A549 (cell line): ENCODE data around the gene CAMK2N2. TPM values are rescaled to one million over a fixed set of nuclear protein-coding genes. Genes with fewer than 3 reads are reported as not detected.

ENCODE experiments used
- ATAC-seq, 2 experiments: fragments of 200-7000 bp in 1 of 2; fragments of >200 bp in 1 of 2; cut with Nextera tagmentation in 1 of 2; cut with Tn5 transposase in 1 of 2; 3 replicates each; pipeline versions ENCODE4 v1.8.0 to v1.9.1; 2018 to 2020; ENCODE audit warnings: mild to moderate bottlenecking in 1 of 2, moderate library complexity in 1 of 2
- CTCF ChIA-PET: fragments of 300-600 bp; sonication (Branson Sonifier 250); formaldehyde crosslinking; extraction: SDS; loops from one replicate; lab custom pipeline; 2021; ENCODE audit warnings: antibody characterized with exemption, inconsistent platforms; lab: Yijun Ruan, JAX
- POLR2A ChIA-PET: fragments of 350-600 bp; formaldehyde crosslinking; extraction: SDS; loops from one replicate; lab custom pipeline; 2021; ENCODE audit warnings: antibody characterized with exemption, inconsistent platforms; lab: Yijun Ruan, JAX
- DNase-seq, 2 experiments: peaks; one replicate each; pipeline versions ENCODE4 v3.0.0 to v3.0.0-alpha.2; 2011 to 2016; ENCODE audit warnings: low read depth in 1 of 2, low spot score in 1 of 2
- FAIRE-seq: peaks from 2 replicates; lab custom pipeline; 2011; peaks lifted over from hg19 to GRCh38; lab: Jason Lieb, UNC
- H3K27ac ChIP-seq, 2 experiments: fragments of >200 bp; sonication (Bioruptor Twin); formaldehyde crosslinking; 3 replicates each; pipeline ENCODE4 v1.5.1; 2016 to 2017
- H3K4me1 ChIP-seq: fragments of >200 bp; sonication (Bioruptor Twin); formaldehyde crosslinking; 3 replicates; pipeline ENCODE4 v1.6.1; 2016
- H3K4me2 ChIP-seq: fragments of >200 bp; sonication (Bioruptor Twin); formaldehyde crosslinking; 3 replicates; pipeline ENCODE4 v1.6.1; 2016
- H3K4me3 ChIP-seq: fragments of >200 bp; sonication (Bioruptor Twin); formaldehyde crosslinking; 3 replicates; pipeline ENCODE4 v1.5.1; 2016
- H3K9me3 ChIP-seq: fragments of >200 bp; sonication (Bioruptor Twin); formaldehyde crosslinking; 3 replicates; pipeline ENCODE4 v1.6.1; 2016
- CBX2 ChIP-seq: fragments of 200-600 bp; sonication (generic); IDR thresholded peaks from 2 replicates; pipeline ENCODE4 v1.6.1; 2016; ENCODE audit warnings: low read depth, mild to moderate bottlenecking, borderline replicate concordance
- CHD2 ChIP-seq: fragments of 150-350 bp; IDR thresholded peaks from 2 replicates; pipeline ENCODE4 v1.6.1; 2014; ENCODE audit warnings: low read length; ENCODE audit not compliant: partially characterized antibody
- EHF ChIP-seq: fragments of 250-450 bp; sonication (Bioruptor Pico); IDR thresholded peaks from 2 replicates; pipeline ENCODE4 v1.5.0; 2020; ENCODE audit warnings: mild to moderate bottlenecking
- EP300 ChIP-seq, 2 experiments: fragments of >200 bp; sonication (Bioruptor Twin); formaldehyde crosslinking; IDR thresholded peaks; 2 replicates in 1 of 2; 3 replicates in 1 of 2; pipeline ENCODE4 v1.6.1; 2016 to 2017
- FOSL2 ChIP-seq, 2 experiments: fragments of 450-650 bp in 1 of 2; fragments of >200 bp in 1 of 2; sonication (Bioruptor Twin) in 1 of 2; formaldehyde crosslinking; IDR thresholded peaks; 2 replicates each; pipeline versions ENCODE4 v1.5.0 to v1.6.1; 2016 to 2020; ENCODE audit warnings: mild to moderate bottlenecking in 1 of 2, moderate library complexity in 1 of 2
- HDAC2 ChIP-seq: fragments of 200-600 bp; sonication (generic); IDR thresholded peaks from 2 replicates; pipeline ENCODE4 v1.6.1; 2016
- HOXA7 ChIP-seq: fragments of 250-450 bp; sonication (Bioruptor Pico); IDR thresholded peaks from 2 replicates; pipeline ENCODE4 v1.5.0; 2020; ENCODE audit warnings: mild to moderate bottlenecking, moderate library complexity
- KDM1A ChIP-seq: fragments of 200-600 bp; sonication (generic); IDR thresholded peaks from 2 replicates; pipeline ENCODE4 v1.6.1; 2016; ENCODE audit warnings: low read depth, mild to moderate bottlenecking
- MYC ChIP-seq: IDR thresholded peaks from 2 replicates; pipeline ENCODE4 v1.6.1; 2012; ENCODE audit warnings: mild to moderate bottlenecking, inconsistent platforms, low read length, improper control_type of control experiment, borderline replicate concordance
- PBX3 ChIP-seq: IDR thresholded peaks from 2 replicates; pipeline ENCODE4 v1.6.1; 2012
- PHF8 ChIP-seq: fragments of 200-600 bp; sonication (generic); IDR thresholded peaks from 2 replicates; pipeline ENCODE4 v1.6.1; 2016; ENCODE audit warnings: low read depth, mild to moderate bottlenecking, antibody characterized with exemption, moderate library complexity, borderline replicate concordance
- POLR2AphosphoS2 ChIP-seq: conservative IDR thresholded peaks from 2 replicates; pipeline ENCODE4 v1.6.1; 2012; ENCODE audit warnings: low read length, improper control_type of control experiment, inconsistent platforms
- RCOR1 ChIP-seq: fragments of 150-350 bp; IDR thresholded peaks from 2 replicates; pipeline ENCODE4 v1.6.1; 2014; ENCODE audit warnings: antibody characterized with exemption, low read length, low read depth
- TFCP2L1 ChIP-seq: fragments of 250-450 bp; sonication (Bioruptor Pico); IDR thresholded peaks from 2 replicates; pipeline ENCODE4 v1.5.0; 2021; ENCODE audit warnings: mild to moderate bottlenecking
- ZNF302 ChIP-seq: fragments of 250-450 bp; sonication (Bioruptor Pico); IDR thresholded peaks from 2 replicates; pipeline ENCODE4 v1.9.0; 2021; ENCODE audit warnings: inconsistent platforms, mild to moderate bottlenecking, moderate library complexity
- WGBS: methylation state at CpG from one replicate; pipeline ENCODE4 v1.1.6; 2017; ENCODE audit errors: missing lambda C conversion rate; 5-methylcytosine and 5-hydroxymethylcytosine counted together
- polyA plus RNA-seq, 4 experiments: library from polyadenylated mRNA; depleted of rRNA in 3 of 4; stranded (reverse); fragments of >200 nt; fragmentation: RNase III in 1 of 4; extraction: RNeasy Plus Mini Kit Qiagen cat#74134 plus additional on column Dnase treatment in 1 of 4; gene quantifications; 2 replicates in 3 of 4; 3 replicates in 1 of 4; pipeline ENCODE4 v1.2.3, GENCODE V29; 2011 to 2017
- TF ChIP-seq, protein P1 (sequence below): fragments of 200-600 bp; sonication (generic); IDR thresholded peaks from 2 replicates; pipeline ENCODE4 v1.6.1; 2016; ENCODE audit warnings: antibody characterized with exemption, mild to moderate bottlenecking, moderate library complexity
- TF ChIP-seq, protein P2 (sequence below): fragments of 150-350 bp; IDR thresholded peaks from 2 replicates; pipeline ENCODE4 v1.6.1; 2014; ENCODE audit warnings: low read depth, mild to moderate bottlenecking, low read length
- TF ChIP-seq, protein P3 (sequence below): fragments of >200 bp; sonication (Bioruptor Twin); formaldehyde crosslinking; IDR thresholded peaks from 3 replicates; pipeline ENCODE4 v1.5.1; 2016

CAMK2N2 gene
- polyA plus RNA-seq, 2 of the 4 experiments (the other 2 are of a cell fraction), result 0.05 to 0.71 TPM

DNA sequence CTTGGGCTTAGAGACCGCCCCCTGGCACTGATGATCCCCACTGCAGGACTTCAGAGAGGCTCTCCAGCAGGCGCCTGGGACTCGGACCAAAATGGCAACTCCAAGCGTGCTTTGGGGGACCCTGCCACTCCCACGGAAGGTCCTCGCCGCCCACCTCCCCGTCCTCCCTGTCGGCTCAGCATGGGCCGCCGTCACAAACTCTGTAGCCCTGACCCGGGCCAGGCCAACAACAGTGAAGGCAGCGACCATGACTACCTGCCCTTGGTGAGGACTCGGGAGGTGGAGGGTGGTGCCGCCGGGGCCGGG, 20.3 kb downstream of the CAMK2N2 start:
- POLR2A ChIA-PET, result no interaction called here
- ATAC-seq (no peak; a peak in 1 of 6 replicates), DNase-seq (no peak), FAIRE-seq (no peak)
- H3K9me3 ChIP-seq, result no peaks in the 10 kb centered on the region
- no peak for TF ChIP-seq MYC
- TF ChIP-seq RCOR1, result no peak
- no peak for TF ChIP-seq ZNF302
- TF ChIP-seq PBX3, result no peak
- no peak for TF ChIP-seq PHF8
- TF ChIP-seq FOSL2 (IDR thresholded peaks at IDR 0.05), result no peak
- no peak for TF ChIP-seq FOSL2 (CRISPR knock-in tag; IDR thresholded peaks at IDR 0.05)
- no peak overlapping the region for H3K4me3 ChIP-seq
- H3K4me1 ChIP-seq, result no peaks in the 10 kb centered on the region
- CTCF ChIA-PET, result interaction anchor here (1.0 to 5.3 kb wide), 4 partner anchors 13 to 345 kb away, joined by 3 to 44 read pairs (median 5); partner anchors contain the start of gene VWA5B2
- 100% methylated on average over 4 of the region's 17 CpGs for WGBS
- H3K4me2 ChIP-seq, result no peak overlapping the region
- no peak overlapping the region for H3K27ac ChIP-seq

DNA sequence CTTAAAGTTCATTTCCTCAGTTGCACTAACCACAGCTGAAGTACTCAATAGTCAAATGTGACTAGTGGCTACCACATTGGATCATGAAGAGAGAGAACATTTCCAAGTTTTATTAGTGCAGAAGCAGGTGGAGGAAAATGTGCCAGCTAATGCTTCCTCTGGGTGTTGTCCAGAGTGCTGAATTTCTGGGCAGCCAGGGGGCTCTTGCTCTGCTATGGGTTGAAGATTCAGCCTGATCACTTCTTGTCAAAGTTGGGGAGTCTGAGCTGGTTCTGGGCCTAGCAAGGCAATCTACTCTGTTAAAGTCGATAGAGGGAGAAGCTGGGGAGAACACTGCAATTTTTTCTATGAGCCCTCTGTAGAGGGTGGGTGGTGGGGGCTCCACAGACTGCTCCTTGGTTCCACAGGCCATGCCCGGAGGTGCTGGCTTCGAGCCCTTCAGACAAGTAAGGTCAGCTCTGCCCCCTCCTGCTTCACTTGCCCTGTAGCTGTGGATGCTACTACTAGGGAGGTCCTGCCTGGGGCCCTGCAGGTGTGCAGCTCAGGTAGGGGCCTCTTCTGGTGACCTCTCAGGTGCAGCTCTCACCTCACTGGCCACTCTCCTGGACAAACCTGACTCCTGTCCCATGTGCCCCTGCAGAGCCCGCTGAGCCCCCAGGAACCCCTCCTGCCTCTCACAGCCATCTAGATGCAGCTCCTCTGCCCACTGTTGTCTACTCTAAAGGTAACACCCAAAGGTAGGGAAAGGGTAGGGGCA, 20.8 kb downstream of the CAMK2N2 start:
- H3K4me1 ChIP-seq, result no peaks in the 10 kb centered on the region
- FAIRE-seq (no peak), DNase-seq (no peak), ATAC-seq (peak; percentile 33 to 53; a peak in 4 of 6 replicates)
- no peaks in the 10 kb centered on the region for H3K9me3 ChIP-seq
- H3K4me3 ChIP-seq, result no peak overlapping the region
- WGBS, result 50% methylated on average over 2 of the region's 4 CpGs
- CTCF ChIA-PET, result interaction anchor here (0.7 to 5.3 kb wide), 5 partner anchors 12 to 345 kb away, joined by 3 to 44 read pairs (median 4); partner anchors contain the start of gene VWA5B2
- no peak overlapping the region for H3K27ac ChIP-seq
- no peak for TF ChIP-seq EHF (CRISPR knock-in tag)
- TF ChIP-seq, protein P1, sequence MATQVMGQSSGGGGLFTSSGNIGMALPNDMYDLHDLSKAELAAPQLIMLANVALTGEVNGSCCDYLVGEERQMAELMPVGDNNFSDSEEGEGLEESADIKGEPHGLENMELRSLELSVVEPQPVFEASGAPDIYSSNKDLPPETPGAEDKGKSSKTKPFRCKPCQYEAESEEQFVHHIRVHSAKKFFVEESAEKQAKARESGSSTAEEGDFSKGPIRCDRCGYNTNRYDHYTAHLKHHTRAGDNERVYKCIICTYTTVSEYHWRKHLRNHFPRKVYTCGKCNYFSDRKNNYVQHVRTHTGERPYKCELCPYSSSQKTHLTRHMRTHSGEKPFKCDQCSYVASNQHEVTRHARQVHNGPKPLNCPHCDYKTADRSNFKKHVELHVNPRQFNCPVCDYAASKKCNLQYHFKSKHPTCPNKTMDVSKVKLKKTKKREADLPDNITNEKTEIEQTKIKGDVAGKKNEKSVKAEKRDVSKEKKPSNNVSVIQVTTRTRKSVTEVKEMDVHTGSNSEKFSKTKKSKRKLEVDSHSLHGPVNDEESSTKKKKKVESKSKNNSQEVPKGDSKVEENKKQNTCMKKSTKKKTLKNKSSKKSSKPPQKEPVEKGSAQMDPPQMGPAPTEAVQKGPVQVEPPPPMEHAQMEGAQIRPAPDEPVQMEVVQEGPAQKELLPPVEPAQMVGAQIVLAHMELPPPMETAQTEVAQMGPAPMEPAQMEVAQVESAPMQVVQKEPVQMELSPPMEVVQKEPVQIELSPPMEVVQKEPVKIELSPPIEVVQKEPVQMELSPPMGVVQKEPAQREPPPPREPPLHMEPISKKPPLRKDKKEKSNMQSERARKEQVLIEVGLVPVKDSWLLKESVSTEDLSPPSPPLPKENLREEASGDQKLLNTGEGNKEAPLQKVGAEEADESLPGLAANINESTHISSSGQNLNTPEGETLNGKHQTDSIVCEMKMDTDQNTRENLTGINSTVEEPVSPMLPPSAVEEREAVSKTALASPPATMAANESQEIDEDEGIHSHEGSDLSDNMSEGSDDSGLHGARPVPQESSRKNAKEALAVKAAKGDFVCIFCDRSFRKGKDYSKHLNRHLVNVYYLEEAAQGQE, result peak; percentile 88
- TF ChIP-seq TFCP2L1 (CRISPR knock-in tag), result no peak
- TF ChIP-seq, all 56 proteins: peak for 1
- no peak overlapping the region for H3K4me2 ChIP-seq
- POLR2A ChIA-PET, result no interaction called here

DNA sequence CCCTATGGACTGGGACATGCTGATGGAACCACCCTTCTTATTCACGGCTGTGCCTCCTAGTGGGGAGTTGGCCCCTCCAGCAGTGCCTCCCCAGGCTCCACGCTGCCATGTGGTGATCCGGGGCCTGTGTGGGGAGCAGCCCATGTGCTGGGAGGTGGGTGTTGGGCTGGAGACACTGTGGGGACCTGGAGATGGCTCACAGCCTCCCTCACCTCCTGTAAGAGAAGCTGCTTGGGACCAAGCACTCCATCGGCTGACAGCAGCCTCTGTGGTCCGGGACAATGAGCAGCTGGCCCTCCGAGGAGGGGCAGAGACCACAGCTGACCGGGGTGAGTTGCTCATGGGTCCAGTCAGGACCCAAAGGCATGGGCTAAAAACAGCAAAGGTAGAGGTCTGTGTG, 21.6 kb downstream of the CAMK2N2 start:
- no peaks in the 10 kb centered on the region for H3K9me3 ChIP-seq
- WGBS, result 89% methylated on average over 5 of the region's 7 CpGs
- CTCF ChIA-PET, result interaction anchor here (1.5 to 5.3 kb wide), 5 partner anchors 10 to 344 kb away, joined by 3 to 44 read pairs (median 7); partner anchors contain the start of genes EEF1AKMT4 and VWA5B2
- ATAC-seq (no peak), DNase-seq (no peak), FAIRE-seq (no peak)
- POLR2A ChIA-PET, result no interaction called here
- H3K27ac ChIP-seq, result no peak overlapping the region
- H3K4me3 ChIP-seq, result no peak overlapping the region
- no peak for TF ChIP-seq KDM1A
- TF ChIP-seq, protein P2, sequence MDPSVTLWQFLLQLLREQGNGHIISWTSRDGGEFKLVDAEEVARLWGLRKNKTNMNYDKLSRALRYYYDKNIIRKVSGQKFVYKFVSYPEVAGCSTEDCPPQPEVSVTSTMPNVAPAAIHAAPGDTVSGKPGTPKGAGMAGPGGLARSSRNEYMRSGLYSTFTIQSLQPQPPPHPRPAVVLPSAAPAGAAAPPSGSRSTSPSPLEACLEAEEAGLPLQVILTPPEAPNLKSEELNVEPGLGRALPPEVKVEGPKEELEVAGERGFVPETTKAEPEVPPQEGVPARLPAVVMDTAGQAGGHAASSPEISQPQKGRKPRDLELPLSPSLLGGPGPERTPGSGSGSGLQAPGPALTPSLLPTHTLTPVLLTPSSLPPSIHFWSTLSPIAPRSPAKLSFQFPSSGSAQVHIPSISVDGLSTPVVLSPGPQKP, result no peak
- TF ChIP-seq POLR2AphosphoS2, result no peak
- TF ChIP-seq, protein P3, sequence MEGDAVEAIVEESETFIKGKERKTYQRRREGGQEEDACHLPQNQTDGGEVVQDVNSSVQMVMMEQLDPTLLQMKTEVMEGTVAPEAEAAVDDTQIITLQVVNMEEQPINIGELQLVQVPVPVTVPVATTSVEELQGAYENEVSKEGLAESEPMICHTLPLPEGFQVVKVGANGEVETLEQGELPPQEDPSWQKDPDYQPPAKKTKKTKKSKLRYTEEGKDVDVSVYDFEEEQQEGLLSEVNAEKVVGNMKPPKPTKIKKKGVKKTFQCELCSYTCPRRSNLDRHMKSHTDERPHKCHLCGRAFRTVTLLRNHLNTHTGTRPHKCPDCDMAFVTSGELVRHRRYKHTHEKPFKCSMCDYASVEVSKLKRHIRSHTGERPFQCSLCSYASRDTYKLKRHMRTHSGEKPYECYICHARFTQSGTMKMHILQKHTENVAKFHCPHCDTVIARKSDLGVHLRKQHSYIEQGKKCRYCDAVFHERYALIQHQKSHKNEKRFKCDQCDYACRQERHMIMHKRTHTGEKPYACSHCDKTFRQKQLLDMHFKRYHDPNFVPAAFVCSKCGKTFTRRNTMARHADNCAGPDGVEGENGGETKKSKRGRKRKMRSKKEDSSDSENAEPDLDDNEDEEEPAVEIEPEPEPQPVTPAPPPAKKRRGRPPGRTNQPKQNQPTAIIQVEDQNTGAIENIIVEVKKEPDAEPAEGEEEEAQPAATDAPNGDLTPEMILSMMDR, result no peak
- no peak for TF ChIP-seq CBX2
- TF ChIP-seq EP300 (IDR thresholded peaks at IDR 0.05), result no peak
- no peak for TF ChIP-seq CHD2
- TF ChIP-seq HDAC2, result no peak
- TF ChIP-seq HOXA7 (CRISPR knock-in tag), result no peak
- no peak overlapping the region for H3K4me2 ChIP-seq
- no peaks in the 10 kb centered on the region for H3K4me1 ChIP-seq
